Activated CD4-positive, alpha-beta memory T cell treated with anti-CD3 and anti-CD28 coated beads for 36 hours (primary cell): ENCODE measurements around the gene EIF2S1. TPM values are rescaled to one million over a fixed set of nuclear protein-coding genes. Genes with fewer than 3 reads are reported as not detected.
A peak's percentile ranks its signal among the peaks of the same experiment; 100 is the strongest.
"Not testable (repeated sequence)": the region's sequence is repeated elsewhere in the genome, so short reads cannot be mapped to it uniquely, and the experiment has no call there.

Experiments
- CTCF ChIA-PET: fragments of 350-600 bp; sonication (Branson Sonifier 250); formaldehyde crosslinking; loops from one replicate; lab custom pipeline; 2021; ENCODE audit warnings: antibody characterized with exemption, inconsistent platforms; lab: Charles Lee
- POLR2A ChIA-PET: fragments of 350-600 bp; sonication (Branson Sonifier 250); formaldehyde crosslinking; loops from one replicate; lab custom pipeline; 2021; ENCODE audit warnings: antibody characterized with exemption; lab: Charles Lee
- DNase-seq: peaks from one replicate; pipeline ENCODE4 v3.0.0-alpha.2; 2020
- H3K27ac Mint-ChIP-seq: one replicate; pipeline ENCODE4 v1.8.0; 2021; ENCODE audit warnings: mixed read lengths
- H3K27me3 Mint-ChIP-seq: one replicate; pipeline ENCODE4 v1.8.0; 2021; ENCODE audit warnings: mixed read lengths
- H3K36me3 Mint-ChIP-seq: one replicate; pipeline ENCODE4 v1.8.0; 2021; ENCODE audit warnings: mixed read lengths
- H3K4me1 Mint-ChIP-seq: one replicate; pipeline ENCODE4 v1.8.0; 2021; ENCODE audit warnings: low read depth, mixed read lengths
- H3K4me3 Mint-ChIP-seq: one replicate; pipeline ENCODE4 v1.8.0; 2021; ENCODE audit warnings: mild to moderate bottlenecking, mixed read lengths
- H3K9me3 Mint-ChIP-seq: one replicate; pipeline ENCODE4 v1.8.0; 2021; ENCODE audit warnings: mixed read lengths
- intact Hi-C: fragments of 100-400 bp; cut with micrococcal nuclease; formaldehyde crosslinking; loops from one replicate; pipeline ENCODE4 v1.15.1; 2023
- total RNA-seq, 2 experiments: library from RNA; stranded (reverse); gene quantifications; one replicate each; pipeline ENCODE4 v1.2.3, GENCODE V29; 2021

Gene EIF2S1
- total RNA-seq, 2 experiments from 2014 or later: 238 to 240 TPM

GRCh38 chr14:67395876-67396189 is 35.7 kb downstream of the EIF2S1 start:
- Mint-ChIP-seq H3K27me3 (no peaks in the 10 kb centered on the region), H3K9me3 (no peaks in the 10 kb centered on the region), H3K27ac (no peak overlapping the region), H3K36me3 (no peaks in the 10 kb centered on the region), H3K4me3 (no peak overlapping the region), H3K4me1 (peaks cover 4% of the 10 kb centered on the region)
- intact Hi-C loops: no loop called here
- ChIA-PET POLR2A (no interaction called here), CTCF (no interaction called here)
- DNase-seq: no peak

- CTCF ChIA-PET: no interaction called here
- no peaks in the 10 kb centered on the region for H3K27me3 Mint-ChIP-seq
- intact Hi-C loops: no loop called here
- H3K9me3 Mint-ChIP-seq: no peaks in the 10 kb centered on the region
- no peak overlapping the region for H3K27ac Mint-ChIP-seq
- H3K4me1 Mint-ChIP-seq: no peaks in the 10 kb centered on the region
- H3K4me3 Mint-ChIP-seq: no peak overlapping the region
- DNase-seq: no peak
- no peaks in the 10 kb centered on the region for H3K36me3 Mint-ChIP-seq
- POLR2A ChIA-PET: interaction anchor here (0.6 kb wide), 1 partner anchor 204 kb away, joined by 3 read pairs; no protein-coding TSS in a partner anchor
Observed at GRCh38 chr14:67396381-67396970, 36.3 kb downstream of the EIF2S1 start.

DNA sequence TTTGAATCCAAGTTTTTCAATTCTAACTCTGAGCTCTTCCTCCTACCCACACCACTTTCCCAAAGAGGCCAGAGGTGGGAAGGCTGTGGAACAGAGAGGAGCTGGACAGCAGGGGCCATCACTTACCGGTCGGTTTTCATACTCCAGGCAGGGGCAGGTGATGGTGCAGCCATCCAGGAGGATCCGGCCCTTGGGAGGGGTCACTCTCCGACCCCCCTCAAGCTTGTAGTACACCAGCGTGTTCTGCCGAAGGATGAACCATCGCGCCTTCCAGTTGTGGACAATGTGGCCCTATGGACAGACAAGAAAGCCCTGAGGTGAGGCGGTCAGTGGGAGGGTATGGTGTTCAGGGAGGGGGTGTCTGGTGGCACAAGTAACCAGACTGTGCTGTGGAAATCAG is 37.4 kb downstream of the EIF2S1 start:
- H3K4me1 Mint-ChIP-seq: no peaks in the 10 kb centered on the region
- no peaks in the 10 kb centered on the region for H3K36me3 Mint-ChIP-seq
- no peaks in the 10 kb centered on the region for H3K27me3 Mint-ChIP-seq
- CTCF ChIA-PET: interaction anchor here (0.7 kb wide), 1 partner anchor 47 kb away, joined by 3 read pairs; no protein-coding TSS in a partner anchor
- no peak for DNase-seq
- intact Hi-C loops: no loop called here
- no peaks in the 10 kb centered on the region for H3K9me3 Mint-ChIP-seq
- no peak overlapping the region for H3K27ac Mint-ChIP-seq
- H3K4me3 Mint-ChIP-seq: no peak overlapping the region
- POLR2A ChIA-PET: no interaction called here

DNA sequence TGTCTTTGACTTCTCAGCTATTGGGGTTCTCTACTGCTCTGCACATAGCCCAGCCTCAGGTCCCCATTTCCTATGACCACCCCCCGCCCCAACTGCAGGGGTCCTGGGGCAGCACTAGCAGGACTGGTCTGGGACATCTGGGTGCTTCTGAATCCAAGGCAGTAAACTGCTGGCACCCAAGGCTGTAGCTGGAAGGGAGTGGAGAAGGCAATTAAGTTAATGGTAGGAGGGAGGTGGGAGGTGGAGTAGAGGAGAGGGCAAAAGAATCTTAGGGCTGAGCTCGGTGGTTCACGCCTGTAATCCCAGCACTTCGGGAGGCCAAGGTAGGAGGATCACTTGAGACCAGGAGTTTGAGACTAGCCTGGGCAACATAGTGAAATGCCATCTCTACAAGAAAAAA is 40.3 kb downstream of the EIF2S1 start:
- intact Hi-C loops: no loop called here
- CTCF ChIA-PET: interaction anchor here (1.1 kb wide), 1 partner anchor 26 kb away, joined by 3 read pairs; no protein-coding TSS in a partner anchor
- DNase-seq: no peak
- H3K4me1 Mint-ChIP-seq: no peaks in the 10 kb centered on the region
- H3K36me3 Mint-ChIP-seq: no peaks in the 10 kb centered on the region
- POLR2A ChIA-PET: no interaction called here
- H3K9me3 Mint-ChIP-seq: no peaks in the 10 kb centered on the region
- no peaks in the 10 kb centered on the region for H3K27me3 Mint-ChIP-seq
- no peak overlapping the region for H3K27ac Mint-ChIP-seq
- H3K4me3 Mint-ChIP-seq: no peak overlapping the region

DNA sequence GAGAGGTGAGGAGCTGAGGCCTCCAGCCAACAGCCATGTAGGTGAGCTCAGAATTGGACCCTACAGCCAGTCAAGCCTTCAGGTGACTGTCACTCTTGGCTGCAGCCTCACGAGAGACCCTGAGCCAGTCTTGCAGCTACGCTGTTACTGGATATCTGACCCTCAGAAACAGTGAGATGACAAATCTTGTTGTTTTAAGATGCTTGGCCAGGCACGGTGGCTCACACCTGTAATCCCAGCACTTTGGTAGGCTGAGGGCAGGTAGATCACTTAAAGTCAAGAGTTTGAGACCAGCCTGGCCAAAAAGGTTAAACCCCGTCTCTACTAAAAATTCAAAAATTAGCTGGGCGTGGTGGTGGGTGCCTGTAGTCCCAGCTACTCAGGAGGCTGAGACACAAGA is 45.6 kb downstream of the EIF2S1 start:
- Mint-ChIP-seq H3K4me3 (no peak overlapping the region), H3K36me3 (no peaks in the 10 kb centered on the region)

DNA sequence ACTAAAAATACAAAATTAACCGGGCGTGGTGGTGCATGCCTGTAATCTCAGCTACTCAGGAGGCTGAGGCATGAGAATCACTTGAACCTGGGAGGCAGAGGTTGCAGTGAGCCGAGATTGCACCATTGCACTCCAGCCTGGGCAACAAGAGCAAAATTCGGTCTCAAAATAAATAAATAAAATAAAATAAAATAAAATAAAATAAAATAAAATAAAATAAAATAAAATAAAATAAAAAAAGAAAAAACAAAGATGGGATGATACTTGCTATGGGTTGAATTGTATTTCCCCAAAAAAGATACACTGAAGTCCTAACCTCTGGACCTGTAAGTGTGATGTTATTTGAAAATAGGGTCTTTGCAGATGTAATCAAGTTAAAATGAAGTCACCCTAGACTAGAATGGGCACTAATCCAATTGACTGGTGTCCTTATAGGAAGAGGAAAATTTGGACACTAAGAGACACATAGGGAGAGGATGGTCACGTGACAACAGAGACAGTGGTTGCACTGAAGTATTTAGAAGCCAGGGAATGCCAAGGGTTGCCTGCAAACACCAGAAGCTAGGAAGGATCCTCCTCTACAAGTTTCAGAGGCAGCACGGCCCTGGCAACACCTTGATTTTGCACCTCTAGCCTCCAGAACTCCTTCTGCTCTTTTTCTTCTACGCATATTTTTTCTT is 48.1 kb downstream of the EIF2S1 start:
- H3K27ac Mint-ChIP-seq, intact Hi-C loops, H3K27me3 Mint-ChIP-seq, H3K4me3 Mint-ChIP-seq, H3K36me3 Mint-ChIP-seq, DNase-seq, POLR2A ChIA-PET, CTCF ChIA-PET, H3K9me3 Mint-ChIP-seq, H3K4me1 Mint-ChIP-seq: not testable (repeated sequence)

More for the DNA sequence above, 45.6 kb downstream of the EIF2S1 start:
- H3K27ac Mint-ChIP-seq: no peak overlapping the region
- DNase-seq: no peak
- no peaks in the 10 kb centered on the region for H3K9me3 Mint-ChIP-seq
- H3K4me1 Mint-ChIP-seq: no peaks in the 10 kb centered on the region
- ChIA-PET POLR2A (interaction anchor here (0.7 kb wide), 1 partner anchor 10 kb away, joined by 3 read pairs; no protein-coding TSS in a partner anchor), CTCF (interaction anchor here (0.7 to 1.4 kb wide), 4 partner anchors 21 to 298 kb away, joined by 3 to 4 read pairs (median 4); no protein-coding TSS in a partner anchor)
- intact Hi-C loops: no loop called here
- H3K27me3 Mint-ChIP-seq: no peaks in the 10 kb centered on the region

DNA sequence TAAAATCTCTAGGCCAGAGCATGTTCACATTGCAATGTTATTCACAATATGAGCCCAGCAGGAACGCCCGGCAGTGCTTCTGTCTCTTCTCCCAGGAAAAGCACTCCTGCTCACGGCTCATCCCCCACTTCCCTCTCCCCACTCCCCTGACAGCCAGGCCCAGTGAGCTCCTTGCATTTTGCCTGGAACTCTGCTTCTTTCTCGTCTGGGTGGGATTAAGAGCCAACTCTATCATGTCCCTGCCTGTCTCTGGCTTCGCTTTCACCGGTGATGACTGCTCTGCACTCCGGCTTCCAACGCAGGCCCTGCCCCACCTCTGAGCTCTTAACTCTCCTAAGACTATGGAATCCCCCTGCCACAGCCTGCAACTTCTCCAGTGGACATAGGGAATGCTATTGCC is 49.3 kb downstream of the EIF2S1 start:
- no peaks in the 10 kb centered on the region for H3K9me3 Mint-ChIP-seq
- POLR2A ChIA-PET: no interaction called here
- no peak overlapping the region for H3K4me3 Mint-ChIP-seq
- peaks cover 2% of the 10 kb centered on the region for H3K27me3 Mint-ChIP-seq
- no peak overlapping the region for H3K27ac Mint-ChIP-seq
- H3K36me3 Mint-ChIP-seq: no peaks in the 10 kb centered on the region
- intact Hi-C loops: no loop called here
- peaks cover 12% of the 10 kb centered on the region for H3K4me1 Mint-ChIP-seq
- CTCF ChIA-PET: interaction anchor here (2.1 to 2.3 kb wide), 2 partner anchors 11 to 162 kb away, joined by 8 to 10 read pairs; no protein-coding TSS in a partner anchor
- DNase-seq: no peak

- intact Hi-C loops: no loop called here
- Mint-ChIP-seq H3K27ac (no peak overlapping the region), H3K9me3 (no peaks in the 10 kb centered on the region), H3K4me1 (peaks cover 14% of the 10 kb centered on the region), H3K36me3 (no peaks in the 10 kb centered on the region), H3K27me3 (peaks cover 2% of the 10 kb centered on the region), H3K4me3 (no peak overlapping the region)
- CTCF ChIA-PET: interaction anchor here (1.1 to 2.3 kb wide), 3 partner anchors 10 to 161 kb away, joined by 6 to 10 read pairs (median 8); no protein-coding TSS in a partner anchor
- POLR2A ChIA-PET: interaction anchor here (0.8 kb wide), 1 partner anchor 50 kb away, joined by 3 read pairs; the partner anchor contains the start of genes ATP6V1D and EIF2S1
- no peak for DNase-seq
Observed at GRCh38 chr14:67410313-67410712, 50.2 kb downstream of the EIF2S1 start.

DNA sequence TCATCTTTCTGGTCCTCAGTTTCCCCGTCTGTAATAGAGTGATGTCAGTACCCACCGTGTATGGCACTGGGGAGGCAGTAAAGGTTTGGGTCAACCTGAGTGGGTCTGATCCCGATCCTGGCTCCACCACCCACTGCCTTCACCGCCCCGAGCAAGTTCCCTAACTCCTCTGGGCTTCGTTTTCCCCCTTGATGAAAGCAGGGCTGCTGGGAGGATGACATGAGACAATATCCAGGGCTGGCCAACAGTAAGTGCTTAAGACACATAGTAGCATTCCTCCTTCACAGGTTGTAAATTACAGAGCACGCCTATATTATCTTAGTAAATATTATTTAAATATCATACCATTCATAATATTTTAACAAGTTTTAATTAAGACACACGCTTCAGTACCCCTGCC is 51.2 kb downstream of the EIF2S1 start:
- ChIA-PET CTCF (interaction anchor here (0.7 to 2.1 kb wide), 6 partner anchors 9 to 52 kb away, joined by 3 to 10 read pairs (median 4); partner anchors contain the start of gene ATP6V1D), POLR2A (interaction anchor here (0.6 kb wide), 1 partner anchor 656 kb away, joined by 3 read pairs; no protein-coding TSS in a partner anchor)
- peaks cover 14% of the 10 kb centered on the region for H3K4me1 Mint-ChIP-seq
- no peak overlapping the region for H3K27ac Mint-ChIP-seq
- no peaks in the 10 kb centered on the region for H3K36me3 Mint-ChIP-seq
- DNase-seq: no peak
- H3K9me3 Mint-ChIP-seq: no peaks in the 10 kb centered on the region
- H3K4me3 Mint-ChIP-seq: peak overlapping the region; percentile 53
- intact Hi-C loops: no loop called here
- H3K27me3 Mint-ChIP-seq: peaks cover 2% of the 10 kb centered on the region

DNA sequence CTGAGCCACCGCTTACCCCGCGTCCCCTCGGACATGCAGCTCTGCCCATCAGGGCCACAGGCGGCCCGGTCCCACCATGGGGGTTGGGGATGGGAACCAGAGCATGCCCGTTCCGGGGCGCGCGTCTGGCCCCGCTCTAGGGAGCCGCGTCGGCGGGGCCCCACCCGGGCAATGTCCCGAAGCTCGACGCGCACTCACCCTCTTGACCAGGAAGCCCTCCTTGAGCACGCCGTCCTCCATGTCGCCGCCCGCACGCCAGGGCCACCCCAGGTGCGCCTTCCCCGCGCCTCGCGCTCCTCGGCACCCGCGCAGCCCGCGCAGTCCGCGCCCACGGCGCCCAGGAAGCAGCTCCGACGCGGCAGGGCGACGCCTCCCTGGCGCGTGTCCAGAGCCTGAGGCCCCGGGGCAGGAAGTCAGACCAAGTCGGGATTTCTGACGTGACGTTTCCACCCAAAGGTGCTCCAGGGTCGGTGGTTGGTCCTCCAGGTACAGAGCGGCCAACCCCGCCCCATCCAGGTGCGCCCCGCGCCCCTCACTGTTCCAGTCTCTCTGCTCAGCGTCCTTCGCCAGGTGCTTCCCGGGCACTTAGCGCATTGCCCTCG is 51.8 kb downstream of the EIF2S1 start, which contains the start of gene PLEK2:
PLEK2 (minus strand) TSS at position 346 of the 602 bp plus-strand sequence; CDS start at position 240, 106 bp downstream.
- intact Hi-C loops: no loop called here
- CTCF ChIA-PET: interaction anchor here (1.1 to 1.3 kb wide), 3 partner anchors 11 to 52 kb away, joined by 4 to 5 read pairs (median 4); partner anchors contain the start of gene ATP6V1D
- Mint-ChIP-seq H3K4me1 (peaks cover 14% of the 10 kb centered on the region), H3K27me3 (peaks cover 2% of the 10 kb centered on the region), H3K9me3 (no peaks in the 10 kb centered on the region), H3K27ac (no peak within 1 kb of the TSS), H3K36me3 (no peaks in the 10 kb centered on the region), H3K4me3 (peak within 1 kb of the TSS; percentile 53)
- POLR2A ChIA-PET: interaction anchor here (0.6 kb wide), 1 partner anchor 442 kb away, joined by 3 read pairs; no protein-coding TSS in a partner anchor
- peak; percentile 72 for DNase-seq

GRCh38 chr14:67413806-67414769 is 54.0 kb downstream of the EIF2S1 start:
- peak; percentile 67 for DNase-seq
- POLR2A ChIA-PET: no interaction called here
- intact Hi-C loops: no loop called here
- no peaks in the 10 kb centered on the region for H3K36me3 Mint-ChIP-seq
- CTCF ChIA-PET: interaction anchor here (1.4 to 1.9 kb wide), 5 partner anchors 10 to 291 kb away, joined by 3 to 11 read pairs (median 3); partner anchors contain the start of gene PIGH
- H3K4me3 Mint-ChIP-seq: no peak overlapping the region
- H3K27ac Mint-ChIP-seq: no peak overlapping the region
- peaks cover 14% of the 10 kb centered on the region for H3K4me1 Mint-ChIP-seq
- H3K9me3 Mint-ChIP-seq: no peaks in the 10 kb centered on the region
- H3K27me3 Mint-ChIP-seq: peaks cover 2% of the 10 kb centered on the region
